PFSK-1 (cell line): ENCODE data around the gene CENPX.
A peak's percentile ranks its signal among the peaks of the same experiment; 100 is the strongest.

Experiments used
- FOXP2 ChIP-seq: optimal IDR thresholded peaks from 2 replicates; pipeline ENCODE3; 2011; ENCODE audit warnings: borderline replicate concordance, control low read depth, inconsistent platforms; ENCODE audit not compliant: insufficient read depth; ENCODE audit errors: extremely low read length, extremely low read depth
- POLR2AphosphoS5 ChIP-seq: IDR thresholded peaks from 2 replicates; pipeline ENCODE4 v1.6.1; 2012; ENCODE audit warnings: low read depth, mild to moderate bottlenecking, control low read depth, low read length, moderate library complexity
- REST ChIP-seq, 2 experiments: IDR thresholded peaks; 2 replicates each; pipeline versions ENCODE4 v1.6.1 to v1.8.0; 2011 to 2012; ENCODE audit warnings: low read depth in 2 of 2, low read length in 2 of 2, control low read depth in 1 of 2, inconsistent platforms in 1 of 2, mild to moderate bottlenecking in 1 of 2, moderate library complexity in 1 of 2; ENCODE audit not compliant: insufficient read depth in 1 of 2
- SIN3A ChIP-seq: IDR thresholded peaks from 2 replicates; pipeline ENCODE4 v1.6.1; 2012; ENCODE audit warnings: mild to moderate bottlenecking, low read length, moderate library complexity, borderline replicate concordance; ENCODE audit not compliant: insufficient read depth
- TAF1 ChIP-seq: IDR thresholded peaks from 2 replicates; pipeline ENCODE4 v1.6.1; 2012; ENCODE audit warnings: low read length, control low read depth, borderline replicate concordance; ENCODE audit not compliant: insufficient read depth

CENPX gene

GRCh38 chr17:82058855-82059249, 36.2 kb upstream of the CENPX start:
- no peak for TF ChIP-seq REST (IDR thresholded peaks at IDR 0.05; ENCODE audit: insufficient read depth in 1 of 2, low read depth in 2 of 2, low read length in 2 of 2)

- TF ChIP-seq POLR2AphosphoS5 (no peak), SIN3A (no peak), REST (IDR thresholded peaks at IDR 0.05; ENCODE audit: insufficient read depth in 1 of 2, low read depth in 2 of 2, low read length in 2 of 2) (no peak), FOXP2 (no peak), TAF1 (no peak)
Measured at GRCh38 chr17:82058230-82058854, 35.7 kb upstream of the CENPX start.

GRCh38 chr17:82056729-82057621, 34.3 kb upstream of the CENPX start:
- peak; percentile 56 for TF ChIP-seq POLR2AphosphoS5
- no peak for TF ChIP-seq SIN3A

- TF ChIP-seq POLR2AphosphoS5 (no peak), TAF1 (no peak), REST (IDR thresholded peaks at IDR 0.05; ENCODE audit: insufficient read depth in 1 of 2, low read depth in 2 of 2, low read length in 2 of 2) (no peak), FOXP2 (no peak), SIN3A (no peak)
Measured at GRCh38 chr17:82055965-82056728, 33.5 kb upstream of the CENPX start.

GRCh38 chr17:82055023-82055964, 32.6 kb upstream of the CENPX start:
- no peak for TF ChIP-seq POLR2AphosphoS5
- TF ChIP-seq REST (IDR thresholded peaks at IDR 0.05; ENCODE audit: insufficient read depth in 1 of 2, low read depth in 2 of 2, low read length in 2 of 2), result no peak
- no peak for TF ChIP-seq FOXP2
